Activated CD4-positive, alpha-beta T cell treated with anti-CD3 and anti-CD28 coated beads, Interleukin-2, amount 50 U/mL, for 1 hour (primary cell): ENCODE measurements around the gene FAM25A.

Experiments
- DNase-seq: peaks from one replicate; pipeline ENCODE4 v3.0.0-alpha.2; 2020

The FAM25A gene

GRCh38 chr10:87066865-87067264 lies 46.8 kb downstream of the FAM25A start:
- no peak for DNase-seq

- DNase-seq, result no peak
Measured at GRCh38 chr10:87068281-87068680, 48.2 kb downstream of the FAM25A start.

- no peak for DNase-seq
Measured at GRCh38 chr10:87072449-87072848, 52.4 kb downstream of the FAM25A start.
